Uterus (tissue), 4 donors: ENCODE results near the gene DNAH11. TPM values are rescaled to one million over a fixed set of nuclear protein-coding genes. Genes with fewer than 3 reads are reported as not detected.

Experiments used
- DNase-seq, 2 donors: peaks; one replicate each; pipeline ENCODE4 v3.0.0-alpha.2; 2019 to 2020
- H3K27ac ChIP-seq, 2 donors: fragments of 200-600 bp; sonication (generic); 1 replicate in 1 of 2; 2 replicates in 1 of 2; pipeline ENCODE4 v1.5.1; 2016 to 2018
- H3K27me3 ChIP-seq, 2 donors: fragments of 200-600 bp; sonication (generic); one replicate each; pipeline ENCODE4 v1.5.1; 2018 to 2019; ENCODE audit warnings: control low read depth in 1 of 2
- H3K36me3 ChIP-seq, 2 donors: fragments of 200-600 bp; sonication (generic); one replicate each; pipeline ENCODE4 v1.5.1; 2019; ENCODE audit warnings: control low read depth in 1 of 2
- H3K4me1 ChIP-seq, 2 donors: fragments of 200-600 bp; sonication (generic); one replicate each; pipeline ENCODE4 v1.5.1; 2018 to 2019; ENCODE audit warnings: control low read depth in 1 of 2
- H3K4me3 ChIP-seq, 2 donors: fragments of 200-600 bp; sonication (generic); 1 replicate in 1 of 2; 2 replicates in 1 of 2; pipeline ENCODE4 v1.5.1; 2018 to 2019; ENCODE audit warnings: mild to moderate bottlenecking in 1 of 2
- H3K9me3 ChIP-seq, 2 donors: fragments of 200-600 bp; sonication (generic); one replicate each; pipeline ENCODE4 v1.5.1; 2019; ENCODE audit warnings: control low read depth in 1 of 2
- CTCF ChIP-seq, 4 experiments: fragments of 200-600 bp in 2 of 4; fragments of 450-650 bp in 2 of 4; sonication (generic) in 2 of 4; IDR thresholded peaks; one replicate each; pipeline ENCODE4 v1.5.1; 2016 to 2019; ENCODE audit warnings: antibody characterized with exemption in 4 of 4, mild to moderate bottlenecking in 2 of 4, moderate library complexity in 1 of 4
- POLR2A ChIP-seq, 2 donors: fragments of 450-650 bp; IDR thresholded peaks; one replicate each; pipeline ENCODE4 v1.6.1; 2016; ENCODE audit warnings: antibody characterized with exemption in 2 of 2, mild to moderate bottlenecking in 1 of 2, moderate library complexity in 1 of 2
- intact Hi-C: fragments of 100-400 bp; cut with DNase I; formaldehyde crosslinking; loops from one replicate; pipeline ENCODE4 v1.15.1; 2023; ENCODE audit warnings: low total_unique reads
- total RNA-seq, 4 donors: library from RNA; depleted of rRNA in 3 of 4; stranded (reverse); fragments of >200 nt in 3 of 4; gene quantifications; one replicate each; pipeline versions ENCODE4 v1.1.0 to v1.2.4, GENCODE V29; 2014 to 2023
- donor health status: DM: yes; HTN: yes; CAD: no.

The DNAH11 gene
- total RNA-seq, 4 donors from 2014 or later = 0.26 to 6.8 (median 1.5) TPM

GRCh38 chr7:21753071-21753470 is 210.2 kb downstream of the DNAH11 start:
- Histone ChIP-seq H3K27me3 (no peaks in the 10 kb centered on the region), H3K9me3 (no peaks in the 10 kb centered on the region), H3K36me3 (no peaks in the 10 kb centered on the region), H3K27ac (no peak overlapping the region), H3K4me1 (no peaks in the 10 kb centered on the region), H3K4me3 (no peak overlapping the region)
- no peak for DNase-seq
- intact Hi-C loops = no loop called here
- TF ChIP-seq CTCF (IDR thresholded peaks at IDR 0.05) = no peak
- no peak for TF ChIP-seq POLR2A (IDR thresholded peaks at IDR 0.05)

GRCh38 chr7:21754963-21755362 is 212.1 kb downstream of the DNAH11 start:
- Histone ChIP-seq H3K4me3 (no peak overlapping the region), H3K9me3 (no peaks in the 10 kb centered on the region), H3K27me3 (no peaks in the 10 kb centered on the region), H3K27ac (no peak overlapping the region), H3K36me3 (no peaks in the 10 kb centered on the region), H3K4me1 (no peaks in the 10 kb centered on the region)
- intact Hi-C loops = no loop called here
- no peak for DNase-seq
- no peak for TF ChIP-seq POLR2A (IDR thresholded peaks at IDR 0.05)
- no peak for TF ChIP-seq CTCF (IDR thresholded peaks at IDR 0.05)

- H3K9me3 ChIP-seq = no peaks in the 10 kb centered on the region
- H3K36me3 ChIP-seq = no peaks in the 10 kb centered on the region
- H3K27me3 ChIP-seq = no peaks in the 10 kb centered on the region
- TF ChIP-seq POLR2A (IDR thresholded peaks at IDR 0.05) (no peak), CTCF (IDR thresholded peaks at IDR 0.05) (no peak)
- H3K4me3 ChIP-seq = no peak overlapping the region
- no peak for DNase-seq
- no peaks in the 10 kb centered on the region for H3K4me1 ChIP-seq
- intact Hi-C loops = no loop called here
- no peak overlapping the region for H3K27ac ChIP-seq
Measured at GRCh38 chr7:21757537-21758282, 214.9 kb downstream of the DNAH11 start.

- intact Hi-C loops = no loop called here
- Histone ChIP-seq H3K4me3 (no peak overlapping the region), H3K9me3 (no peaks in the 10 kb centered on the region), H3K27ac (no peak overlapping the region), H3K4me1 (no peaks in the 10 kb centered on the region), H3K27me3 (no peaks in the 10 kb centered on the region), H3K36me3 (no peaks in the 10 kb centered on the region)
- no peak for TF ChIP-seq CTCF (IDR thresholded peaks at IDR 0.05)
- no peak for TF ChIP-seq POLR2A (IDR thresholded peaks at IDR 0.05)
- no peak for DNase-seq
Measured at GRCh38 chr7:21758286-21758685, 215.4 kb downstream of the DNAH11 start.

- DNase-seq = no peak
- H3K4me3 ChIP-seq = no peak overlapping the region
- TF ChIP-seq POLR2A (IDR thresholded peaks at IDR 0.05) (no peak), CTCF (IDR thresholded peaks at IDR 0.05) (no peak)
- H3K36me3 ChIP-seq = no peaks in the 10 kb centered on the region
- no peaks in the 10 kb centered on the region for H3K27me3 ChIP-seq
- H3K27ac ChIP-seq = no peak overlapping the region
- intact Hi-C loops = no loop called here
- H3K9me3 ChIP-seq = no peaks in the 10 kb centered on the region
- H3K4me1 ChIP-seq = no peaks in the 10 kb centered on the region
Measured at GRCh38 chr7:21762469-21762868, 219.6 kb downstream of the DNAH11 start.
